GM21619 (cell line): ENCODE results near the gene IGFL4.
"Not testable (repeated sequence)": the region's sequence is repeated elsewhere in the genome, so short reads cannot be mapped to it uniquely, and the experiment has no call there.

Experiments
- ATAC-seq: cut with Tn5 transposase; IDR thresholded peaks from one replicate; pipeline ENCODE4 v1.9.1; 2021; ENCODE audit not compliant: unreplicated experiment

The IGFL4 gene

GRCh38 chr19:46040952-46041500, at the start of gene IGFL4:
Gene IGFL4 (minus strand): TSS chr19:46041002. CDS start chr19:46040962, 40 bp downstream.
- ATAC-seq = no peak

GRCh38 chr19:46090444-46090843, 49.6 kb upstream of the IGFL4 start:
- ATAC-seq = no peak

GRCh38 chr19:46089432-46089831, 48.6 kb upstream of the IGFL4 start:
- ATAC-seq = no peak

GRCh38 chr19:46088101-46088500, 47.3 kb upstream of the IGFL4 start:
- ATAC-seq = no peak

GRCh38 chr19:46085888-46086287, 45.1 kb upstream of the IGFL4 start:
- no peak for ATAC-seq

- ATAC-seq = no peak
Observed at GRCh38 chr19:46082728-46083050, 41.9 kb upstream of the IGFL4 start.

GRCh38 chr19:46081928-46082727, 41.3 kb upstream of the IGFL4 start:
- no peak for ATAC-seq

- ATAC-seq = no peak
Observed at GRCh38 chr19:46080561-46080960, 39.8 kb upstream of the IGFL4 start.

GRCh38 chr19:46079576-46079975, 38.8 kb upstream of the IGFL4 start:
- ATAC-seq = no peak

GRCh38 chr19:46078573-46079332, 38.0 kb upstream of the IGFL4 start:
- ATAC-seq = not testable (repeated sequence)

- no peak for ATAC-seq
Observed at GRCh38 chr19:46077815-46078167, 37.0 kb upstream of the IGFL4 start.

- ATAC-seq = no peak
Observed at GRCh38 chr19:46076951-46077814, 36.4 kb upstream of the IGFL4 start.

- ATAC-seq = no peak
Observed at GRCh38 chr19:46076031-46076880, 35.5 kb upstream of the IGFL4 start.

GRCh38 chr19:46073268-46073922, 32.6 kb upstream of the IGFL4 start:
- ATAC-seq = no peak

- no peak for ATAC-seq
Observed at GRCh38 chr19:46069806-46070341, 29.1 kb upstream of the IGFL4 start.

- ATAC-seq = no peak
Observed at GRCh38 chr19:46068345-46069258, 27.8 kb upstream of the IGFL4 start.

- no peak for ATAC-seq
Observed at GRCh38 chr19:46067691-46068090, 26.9 kb upstream of the IGFL4 start.

- no peak for ATAC-seq
Observed at GRCh38 chr19:46066471-46066870, 25.7 kb upstream of the IGFL4 start.
